ENCODE results near the gene NINJ1.

- TF ChIP-seq CTCF (IDR thresholded peaks at IDR 0.05) (no peak), POLR2A (IDR thresholded peaks at IDR 0.05) (no peak)
These were observed 44.5 kb downstream of the NINJ1 start for GRCh38 chr9:93089481-93089991.

Data from lower leg skin (tissue), 3 donors.